Fibroblast of villous mesenchyme (primary cell): ENCODE results near the gene ARMC5. TPM values are rescaled to one million over a fixed set of nuclear protein-coding genes. Genes with fewer than 3 reads are reported as not detected.
"Not testable (repeated sequence)": the region's sequence is repeated elsewhere in the genome, so short reads cannot be mapped to it uniquely, and the experiment has no call there.

Experiments
- DNase-seq: peaks from one replicate; pipeline ENCODE4 v3.0.0-alpha.2; 2010; ENCODE audit warnings: low read depth
- H3K4me3 ChIP-seq: 2 replicates; pipeline ENCODE4 v1.5.1; 2011; ENCODE audit warnings: low read depth, mild to moderate bottlenecking, low read length
- total RNA-seq: library from RNA; depleted of rRNA; stranded (reverse); fragments of >200 nt; gene quantifications from 2 replicates; pipeline ENCODE4 v1.2.3, GENCODE V29; 2012
- TF ChIP-seq, protein P1 (sequence below): IDR thresholded peaks from 2 replicates; pipeline ENCODE4 v1.5.1; 2012; ENCODE audit warnings: low read depth, mild to moderate bottlenecking, low read length; ENCODE audit not compliant: insufficient read depth

Gene ARMC5
- total RNA-seq, 1 donor = 8.6 TPM

DNA sequence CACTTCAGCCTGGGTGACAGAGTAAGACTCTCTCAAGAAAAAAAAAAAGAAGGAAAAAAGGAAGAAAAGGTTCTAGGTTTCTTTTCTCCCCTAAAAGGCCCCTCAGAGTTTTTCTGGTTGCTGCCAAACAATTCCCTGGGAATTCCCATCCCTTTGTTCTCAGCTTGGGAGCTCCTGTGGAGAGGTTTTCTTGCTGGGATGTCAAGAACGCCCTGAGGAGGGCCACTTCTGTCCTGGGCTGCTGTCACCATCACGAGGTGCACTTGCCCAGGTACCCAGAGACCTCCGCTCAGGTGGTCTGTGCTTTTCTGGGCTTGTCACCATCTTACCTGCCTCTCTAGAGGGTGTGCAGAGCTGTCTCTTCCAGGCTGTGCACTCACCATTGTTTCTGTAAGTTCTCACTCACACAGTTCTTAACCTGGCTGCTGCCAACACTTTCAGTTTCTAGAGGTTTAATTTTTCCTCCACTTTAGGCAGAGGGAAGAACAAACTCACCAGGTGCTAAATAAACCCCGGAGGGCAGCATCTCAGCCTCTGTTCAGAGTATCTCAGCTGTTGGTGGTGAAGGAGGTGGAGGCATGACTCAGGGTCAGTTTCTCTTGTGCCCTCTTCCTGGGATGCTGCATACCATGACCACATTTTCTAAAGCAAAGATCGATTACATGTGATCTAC is 28.8 kb upstream of the ARMC5 start:
- DNase-seq = no peak
- TF ChIP-seq, protein P1, sequence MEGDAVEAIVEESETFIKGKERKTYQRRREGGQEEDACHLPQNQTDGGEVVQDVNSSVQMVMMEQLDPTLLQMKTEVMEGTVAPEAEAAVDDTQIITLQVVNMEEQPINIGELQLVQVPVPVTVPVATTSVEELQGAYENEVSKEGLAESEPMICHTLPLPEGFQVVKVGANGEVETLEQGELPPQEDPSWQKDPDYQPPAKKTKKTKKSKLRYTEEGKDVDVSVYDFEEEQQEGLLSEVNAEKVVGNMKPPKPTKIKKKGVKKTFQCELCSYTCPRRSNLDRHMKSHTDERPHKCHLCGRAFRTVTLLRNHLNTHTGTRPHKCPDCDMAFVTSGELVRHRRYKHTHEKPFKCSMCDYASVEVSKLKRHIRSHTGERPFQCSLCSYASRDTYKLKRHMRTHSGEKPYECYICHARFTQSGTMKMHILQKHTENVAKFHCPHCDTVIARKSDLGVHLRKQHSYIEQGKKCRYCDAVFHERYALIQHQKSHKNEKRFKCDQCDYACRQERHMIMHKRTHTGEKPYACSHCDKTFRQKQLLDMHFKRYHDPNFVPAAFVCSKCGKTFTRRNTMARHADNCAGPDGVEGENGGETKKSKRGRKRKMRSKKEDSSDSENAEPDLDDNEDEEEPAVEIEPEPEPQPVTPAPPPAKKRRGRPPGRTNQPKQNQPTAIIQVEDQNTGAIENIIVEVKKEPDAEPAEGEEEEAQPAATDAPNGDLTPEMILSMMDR = no peak
- no peak overlapping the region for H3K4me3 ChIP-seq

DNA sequence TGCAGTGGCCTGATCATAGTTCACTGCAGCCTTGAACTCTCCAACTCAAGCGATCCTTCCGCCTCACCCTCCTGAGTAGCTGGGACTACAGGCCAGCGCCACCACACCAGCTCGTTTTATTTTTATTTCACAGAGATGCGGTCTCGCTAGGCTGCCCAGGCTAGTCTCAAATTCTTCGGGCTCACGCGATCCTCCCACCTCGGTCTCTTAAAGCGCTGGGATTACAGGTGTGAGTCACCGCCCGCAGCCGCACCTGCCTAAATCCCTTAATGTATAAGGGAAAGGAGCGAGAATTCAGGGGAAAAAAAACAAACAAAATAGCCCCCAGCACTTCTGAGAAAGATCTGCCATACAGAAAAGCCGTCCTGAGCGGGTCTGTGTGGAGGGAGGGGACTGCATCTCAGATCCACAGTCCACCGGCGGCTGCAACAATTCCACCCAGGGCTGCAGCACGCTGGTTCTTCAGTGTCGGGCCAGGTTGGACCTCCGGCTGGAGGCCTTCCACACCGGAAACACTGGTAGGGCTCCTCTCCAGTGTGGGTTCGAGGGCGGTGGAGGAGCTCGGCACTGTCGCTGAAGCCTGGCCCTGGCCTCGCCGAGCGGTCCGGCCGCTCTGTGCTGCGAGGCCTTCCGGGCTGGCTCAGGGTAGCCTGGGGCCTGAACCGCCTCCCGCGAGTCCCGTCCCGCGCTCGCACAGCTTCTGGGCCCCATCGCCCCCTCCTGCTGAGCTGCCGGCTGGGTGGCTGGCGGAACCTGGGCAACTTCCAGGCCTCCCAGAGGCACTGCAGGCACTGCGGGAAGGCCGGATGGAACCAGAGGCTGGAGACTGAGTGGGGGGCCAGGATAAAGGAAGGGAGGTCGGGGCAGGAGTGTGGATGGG is 23.7 kb upstream of the ARMC5 start:
- DNase-seq = no peak
- H3K4me3 ChIP-seq = no peak overlapping the region
- TF ChIP-seq, protein P1 = no peak

DNA sequence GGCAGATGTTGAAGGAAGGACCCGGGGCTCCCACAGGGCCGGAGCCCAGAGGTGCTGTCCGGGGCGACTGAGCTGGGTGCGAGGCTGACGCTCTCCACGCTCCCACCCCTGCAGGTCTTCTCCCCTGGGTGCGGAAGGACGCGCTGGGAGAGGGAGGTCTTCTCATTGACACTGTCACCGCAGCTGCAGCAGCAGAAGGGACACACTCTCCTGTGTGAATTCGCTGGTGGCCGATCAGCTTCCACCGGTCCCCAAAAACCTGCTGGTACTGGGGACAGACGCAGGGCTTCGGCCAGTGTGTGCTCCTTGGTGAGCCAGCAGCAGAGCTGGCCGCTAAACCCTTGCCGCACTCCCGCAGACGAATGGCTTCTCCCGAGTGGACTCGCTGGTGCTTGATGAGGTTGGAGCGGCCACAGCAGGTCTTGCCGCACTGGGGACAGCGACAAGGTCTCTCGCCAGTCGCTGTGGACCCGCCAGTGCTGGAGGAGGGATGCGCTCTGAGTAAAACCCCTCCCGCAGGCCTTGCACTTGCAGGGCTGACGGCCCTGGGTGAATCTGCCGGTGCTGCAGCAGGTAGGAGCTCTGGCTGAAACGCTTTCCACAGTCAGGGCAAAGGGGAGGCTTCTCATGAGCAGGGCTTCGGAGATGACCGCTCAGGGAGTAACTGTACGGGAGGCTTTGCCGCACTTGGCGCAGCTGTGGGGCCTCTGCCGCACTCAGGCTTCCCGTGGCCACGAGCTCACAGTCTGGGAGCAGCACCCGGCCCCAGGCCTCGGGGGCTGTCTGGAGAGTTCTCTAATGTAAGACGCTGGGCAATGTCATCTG is 22.9 kb upstream of the ARMC5 start:
- TF ChIP-seq, protein P1 = no peak
- no peak for DNase-seq
- H3K4me3 ChIP-seq = no peak overlapping the region

DNA sequence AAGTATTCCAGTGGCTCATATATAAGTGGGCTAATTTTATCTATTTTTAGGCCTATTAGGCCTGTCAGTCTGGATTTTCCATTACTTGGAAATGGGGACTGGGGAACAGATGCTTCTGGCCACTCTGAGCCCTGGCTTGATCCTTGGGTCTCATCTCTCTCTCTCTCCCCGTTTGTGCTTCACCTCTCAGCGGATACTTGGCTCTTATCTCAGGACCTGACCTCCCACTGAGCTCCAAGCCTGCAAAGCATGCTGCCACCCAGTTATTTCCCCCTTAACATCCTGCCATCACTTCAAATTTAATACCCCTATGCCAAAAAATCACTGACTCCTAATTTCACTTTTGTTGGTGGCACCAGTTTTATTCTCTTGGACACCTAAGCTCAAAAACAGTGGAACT is 20.9 kb upstream of the ARMC5 start:
- DNase-seq = no peak
- H3K4me3 ChIP-seq = no peak overlapping the region
- TF ChIP-seq, protein P1 = no peak

DNA sequence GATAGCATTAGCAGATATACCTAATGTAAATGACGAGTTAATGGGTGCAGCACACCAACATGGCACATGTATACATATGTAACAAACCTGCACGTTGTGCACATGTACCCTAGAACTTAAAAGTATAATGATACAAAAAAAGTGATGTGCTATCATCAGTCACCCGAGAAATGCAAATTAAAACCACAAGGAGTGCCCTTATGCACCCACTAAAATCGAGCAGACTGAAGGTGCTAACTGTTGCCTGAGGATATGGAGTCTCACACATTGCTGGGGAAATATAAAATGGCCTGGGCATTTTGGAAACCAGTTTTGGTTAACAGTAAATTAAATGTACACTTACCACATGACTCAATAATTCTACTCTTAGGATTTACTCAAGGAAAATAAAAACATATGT is 20.3 kb upstream of the ARMC5 start:
- H3K4me3 ChIP-seq, DNase-seq: not testable (repeated sequence)

DNA sequence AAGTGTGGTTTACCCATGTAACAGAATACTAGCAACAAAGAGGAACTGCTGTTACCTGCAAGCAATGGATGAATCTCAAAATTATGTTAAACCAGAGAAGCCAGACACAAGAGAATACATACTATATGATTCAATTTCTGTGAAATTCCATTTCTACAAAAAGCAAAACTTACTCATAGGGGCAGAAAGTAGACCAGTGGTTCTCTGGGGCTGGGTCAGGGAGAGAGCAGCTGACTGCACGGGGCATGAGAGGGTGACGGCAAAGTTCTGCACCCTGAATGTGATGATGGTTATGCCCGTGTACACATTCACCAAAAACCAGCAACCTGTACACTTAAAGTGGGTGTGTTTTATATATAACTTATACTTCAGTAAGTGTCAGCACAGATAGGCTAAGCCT is 19.8 kb upstream of the ARMC5 start:
- TF ChIP-seq, protein P1 = no peak
- no peak for DNase-seq
- H3K4me3 ChIP-seq = no peak overlapping the region
